ENCODE results near the gene EIF4G1.

The EIF4G1 gene

DNA sequence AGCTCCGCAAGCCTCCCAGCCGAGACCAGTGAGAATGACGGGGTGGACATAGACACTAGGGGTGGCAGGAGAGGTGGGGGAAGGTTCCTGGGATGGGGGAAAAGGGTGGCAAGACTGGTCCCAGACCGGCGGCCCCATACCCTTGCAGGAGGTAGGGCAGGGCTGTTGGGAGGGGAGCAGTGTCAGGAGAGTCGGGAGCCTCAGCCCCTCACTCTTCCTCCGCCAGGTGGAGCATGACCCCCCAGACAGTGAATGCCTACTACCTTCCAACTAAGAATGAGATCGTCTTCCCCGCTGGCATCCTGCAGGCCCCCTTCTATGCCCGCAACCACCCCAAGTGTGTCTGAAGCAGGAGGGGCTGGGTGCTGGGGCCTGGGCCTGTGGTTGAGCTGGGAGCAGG is 24.1 kb upstream of the EIF4G1 start:
- Histone ChIP-seq H3K4me3 (ENCODE audit: low read length) (no peak overlapping the region), H3K27me3 (ENCODE audit: control insufficient read depth, insufficient read depth, low read length) (no peaks in the 10 kb centered on the region), H3K36me3 (ENCODE audit: control insufficient read depth, low read depth, low read length) (no peaks in the 10 kb centered on the region), H3K4me1 (ENCODE audit: control insufficient read depth, low read depth, low read length) (no peaks in the 10 kb centered on the region), H3K27ac (ENCODE audit: low read length) (no peak overlapping the region), H3K9ac (ENCODE audit: low read length) (no peak overlapping the region), H3K9me3 (ENCODE audit: control insufficient read depth, low read depth, low read length) (no peaks in the 10 kb centered on the region)

DNA sequence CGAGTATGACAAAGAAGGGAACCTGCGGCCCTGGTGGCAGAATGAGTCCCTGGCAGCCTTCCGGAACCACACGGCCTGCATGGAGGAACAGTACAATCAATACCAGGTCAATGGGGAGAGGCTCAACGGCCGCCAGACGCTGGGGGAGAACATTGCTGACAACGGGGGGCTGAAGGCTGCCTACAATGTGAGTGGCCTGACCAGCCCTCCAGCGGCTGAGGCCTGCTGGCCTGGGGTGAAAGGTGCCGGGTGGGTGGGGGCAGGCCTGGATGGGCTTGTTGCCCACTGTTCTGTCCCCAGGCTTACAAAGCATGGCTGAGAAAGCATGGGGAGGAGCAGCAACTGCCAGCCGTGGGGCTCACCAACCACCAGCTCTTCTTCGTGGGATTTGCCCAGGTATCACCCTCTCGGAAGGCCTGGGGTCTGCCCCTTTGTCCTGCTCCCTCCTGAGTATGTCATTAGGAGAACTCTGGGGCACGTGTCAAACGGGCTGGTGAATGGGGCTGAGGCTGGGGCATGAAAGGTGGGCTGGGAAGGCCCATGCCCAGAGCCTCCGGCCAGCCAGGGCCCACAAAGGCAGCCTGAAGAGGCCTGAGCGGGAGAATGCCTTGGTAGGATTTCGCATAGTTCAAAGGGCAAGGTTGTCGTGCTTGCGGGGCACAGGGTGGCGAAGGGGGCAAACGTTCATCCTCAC is 23.2 kb upstream of the EIF4G1 start:
- H3K4me3 ChIP-seq (ENCODE audit: low read length) = no peak overlapping the region
- no peaks in the 10 kb centered on the region for H3K9me3 ChIP-seq (ENCODE audit: control insufficient read depth, low read depth, low read length)
- no peaks in the 10 kb centered on the region for H3K4me1 ChIP-seq (ENCODE audit: control insufficient read depth, low read depth, low read length)
- H3K9ac ChIP-seq (ENCODE audit: low read length) = no peak overlapping the region
- H3K36me3 ChIP-seq (ENCODE audit: control insufficient read depth, low read depth, low read length) = no peaks in the 10 kb centered on the region
- H3K27ac ChIP-seq (ENCODE audit: low read length) = no peak overlapping the region
- no peaks in the 10 kb centered on the region for H3K27me3 ChIP-seq (ENCODE audit: control insufficient read depth, insufficient read depth, low read length)

DNA sequence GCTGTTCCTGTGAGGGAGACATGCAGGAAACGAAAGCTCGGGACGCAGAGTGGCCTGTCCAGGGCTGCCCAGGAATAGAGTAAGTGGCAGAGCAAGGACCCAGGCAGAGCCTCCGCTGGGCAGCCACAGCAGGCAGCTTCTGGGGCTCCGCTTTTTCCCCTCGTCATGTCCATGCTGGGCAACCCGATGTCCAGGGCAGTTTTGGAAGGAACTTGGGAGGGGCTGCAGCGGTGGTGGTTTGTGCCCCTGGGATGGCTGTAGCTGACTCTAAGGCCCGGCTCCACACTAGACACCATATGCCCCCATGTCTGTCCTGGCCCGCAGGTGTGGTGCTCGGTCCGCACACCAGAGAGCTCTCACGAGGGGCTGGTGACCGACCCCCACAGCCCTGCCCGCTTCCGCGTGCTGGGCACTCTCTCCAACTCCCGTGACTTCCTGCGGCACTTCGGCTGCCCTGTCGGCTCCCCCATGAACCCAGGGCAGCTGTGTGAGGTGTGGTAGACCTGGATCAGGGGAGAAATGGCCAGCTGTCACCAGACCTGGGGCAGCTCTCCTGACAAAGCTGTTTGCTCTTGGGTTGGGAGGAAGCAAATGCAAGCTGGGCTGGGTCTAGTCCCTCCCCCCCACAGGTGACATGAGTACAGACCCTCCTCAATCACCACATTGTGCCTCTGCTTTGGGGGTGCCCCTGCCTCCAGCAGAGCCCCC is 22.5 kb upstream of the EIF4G1 start:
- Histone ChIP-seq H3K27ac (ENCODE audit: low read length) (no peak overlapping the region), H3K4me3 (ENCODE audit: low read length) (no peak overlapping the region), H3K9ac (ENCODE audit: low read length) (no peak overlapping the region), H3K27me3 (ENCODE audit: control insufficient read depth, insufficient read depth, low read length) (no peaks in the 10 kb centered on the region), H3K36me3 (ENCODE audit: control insufficient read depth, low read depth, low read length) (no peaks in the 10 kb centered on the region), H3K4me1 (ENCODE audit: control insufficient read depth, low read depth, low read length) (no peaks in the 10 kb centered on the region), H3K9me3 (ENCODE audit: control insufficient read depth, low read depth, low read length) (no peaks in the 10 kb centered on the region)

DNA sequence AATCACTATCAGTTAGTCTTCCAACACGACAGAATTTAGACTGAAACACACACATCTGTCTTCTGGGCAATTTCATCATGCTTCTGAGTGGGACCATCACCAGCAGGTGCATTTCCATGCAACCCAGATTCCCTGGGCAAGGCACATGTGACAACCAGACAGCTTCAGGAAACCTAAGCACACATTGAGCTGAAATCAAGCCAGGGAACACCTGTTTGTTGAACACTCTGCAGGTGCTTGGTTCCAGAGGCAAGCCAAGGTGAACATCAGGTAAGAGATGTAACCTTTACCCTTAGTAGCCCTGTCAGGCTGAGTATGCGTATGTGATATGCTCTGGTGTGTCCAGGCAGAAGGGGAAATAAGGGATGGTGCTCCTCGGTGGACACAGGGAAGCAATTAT is 18.6 kb upstream of the EIF4G1 start:
- peaks cover 7% of the 10 kb centered on the region for H3K4me1 ChIP-seq (ENCODE audit: control insufficient read depth, low read depth, low read length)
- H3K9me3 ChIP-seq (ENCODE audit: control insufficient read depth, low read depth, low read length) = no peaks in the 10 kb centered on the region
- H3K4me3 ChIP-seq (ENCODE audit: low read length) = no peak overlapping the region
- H3K9ac ChIP-seq (ENCODE audit: low read length) = no peak overlapping the region
- peaks cover 6% of the 10 kb centered on the region for H3K36me3 ChIP-seq (ENCODE audit: control insufficient read depth, low read depth, low read length)
- no peak overlapping the region for H3K27ac ChIP-seq (ENCODE audit: low read length)
- no peaks in the 10 kb centered on the region for H3K27me3 ChIP-seq (ENCODE audit: control insufficient read depth, insufficient read depth, low read length)

DNA sequence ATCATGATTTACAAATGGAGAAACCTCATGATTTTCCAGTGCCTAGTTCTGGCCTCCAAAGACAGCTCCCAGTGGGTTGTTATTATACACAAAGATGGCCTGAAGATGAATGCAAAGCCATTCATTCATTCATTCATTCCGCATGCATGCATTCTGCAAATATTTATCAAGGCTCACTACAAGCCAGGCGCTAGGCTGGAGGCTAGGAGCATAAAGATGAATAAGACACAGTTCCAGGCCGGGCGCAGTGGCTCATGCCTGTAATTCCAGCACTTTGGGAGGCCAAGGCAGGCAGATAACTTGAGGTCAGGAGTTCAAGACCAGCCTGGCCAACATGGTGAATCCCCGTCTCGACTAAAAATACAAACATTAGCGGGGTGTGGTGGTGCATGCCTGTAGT is 17.8 kb upstream of the EIF4G1 start:
- Histone ChIP-seq H3K27ac (ENCODE audit: low read length) (no peak overlapping the region), H3K4me3 (ENCODE audit: low read length) (no peak overlapping the region), H3K4me1 (ENCODE audit: control insufficient read depth, low read depth, low read length) (peaks cover 7% of the 10 kb centered on the region), H3K9ac (ENCODE audit: low read length) (no peak overlapping the region), H3K27me3 (ENCODE audit: control insufficient read depth, insufficient read depth, low read length) (no peaks in the 10 kb centered on the region), H3K9me3 (ENCODE audit: control insufficient read depth, low read depth, low read length) (no peaks in the 10 kb centered on the region), H3K36me3 (ENCODE audit: control insufficient read depth, low read depth, low read length) (peaks cover 14% of the 10 kb centered on the region)

DNA sequence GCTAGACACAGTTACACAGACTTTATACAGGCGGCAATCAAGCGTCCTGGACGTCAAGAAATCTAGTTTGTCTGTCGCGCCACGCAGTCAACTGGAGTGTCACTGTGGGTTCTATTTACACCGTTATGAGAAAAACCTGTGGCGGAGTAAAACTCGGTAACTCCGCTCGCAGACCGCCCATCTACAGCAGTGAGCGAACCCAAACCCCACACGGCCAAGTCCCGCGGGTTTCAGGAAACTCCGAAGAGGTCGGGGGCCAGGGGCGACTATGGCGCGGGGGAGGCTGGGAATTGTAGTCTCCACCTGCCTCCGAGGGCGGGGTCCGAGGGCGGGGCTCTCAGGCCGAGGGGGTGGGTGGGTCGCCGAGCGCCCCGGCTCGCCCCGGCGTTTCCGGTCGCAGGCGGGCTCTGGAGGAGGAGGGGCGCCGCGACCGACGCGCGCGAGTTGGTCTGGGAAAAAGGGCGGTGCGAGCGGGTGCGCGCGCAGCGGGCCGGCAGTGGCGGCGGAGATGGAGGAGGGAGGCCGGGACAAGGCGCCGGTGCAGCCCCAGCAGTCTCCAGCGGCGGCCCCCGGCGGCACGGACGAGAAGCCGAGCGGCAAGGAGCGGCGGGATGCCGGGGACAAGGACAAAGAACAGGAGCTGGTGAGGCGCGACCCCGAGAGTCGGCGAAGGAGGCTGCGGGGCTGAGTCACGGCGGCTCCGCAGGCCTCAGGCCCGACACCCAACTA is 15.5 kb upstream of the EIF4G1 start, which contains the start of gene PSMD2:
Gene PSMD2, plus strand, starts transcription at position 483 of the 729 bp plus-strand sequence. Its CDS starts 26 bp downstream, at position 509.
- Histone ChIP-seq H3K36me3 (ENCODE audit: control insufficient read depth, low read depth, low read length) (peaks cover 37% of the 10 kb centered on the region), H3K27ac (ENCODE audit: low read length) (peak within 1 kb of the TSS; percentile 82), H3K27me3 (ENCODE audit: control insufficient read depth, insufficient read depth, low read length) (no peaks in the 10 kb centered on the region), H3K9me3 (ENCODE audit: control insufficient read depth, low read depth, low read length) (no peaks in the 10 kb centered on the region), H3K4me1 (ENCODE audit: control insufficient read depth, low read depth, low read length) (peaks cover 7% of the 10 kb centered on the region), H3K4me3 (ENCODE audit: low read length) (peak within 1 kb of the TSS; percentile 94), H3K9ac (ENCODE audit: low read length) (peak within 1 kb of the TSS; percentile 79)

DNA sequence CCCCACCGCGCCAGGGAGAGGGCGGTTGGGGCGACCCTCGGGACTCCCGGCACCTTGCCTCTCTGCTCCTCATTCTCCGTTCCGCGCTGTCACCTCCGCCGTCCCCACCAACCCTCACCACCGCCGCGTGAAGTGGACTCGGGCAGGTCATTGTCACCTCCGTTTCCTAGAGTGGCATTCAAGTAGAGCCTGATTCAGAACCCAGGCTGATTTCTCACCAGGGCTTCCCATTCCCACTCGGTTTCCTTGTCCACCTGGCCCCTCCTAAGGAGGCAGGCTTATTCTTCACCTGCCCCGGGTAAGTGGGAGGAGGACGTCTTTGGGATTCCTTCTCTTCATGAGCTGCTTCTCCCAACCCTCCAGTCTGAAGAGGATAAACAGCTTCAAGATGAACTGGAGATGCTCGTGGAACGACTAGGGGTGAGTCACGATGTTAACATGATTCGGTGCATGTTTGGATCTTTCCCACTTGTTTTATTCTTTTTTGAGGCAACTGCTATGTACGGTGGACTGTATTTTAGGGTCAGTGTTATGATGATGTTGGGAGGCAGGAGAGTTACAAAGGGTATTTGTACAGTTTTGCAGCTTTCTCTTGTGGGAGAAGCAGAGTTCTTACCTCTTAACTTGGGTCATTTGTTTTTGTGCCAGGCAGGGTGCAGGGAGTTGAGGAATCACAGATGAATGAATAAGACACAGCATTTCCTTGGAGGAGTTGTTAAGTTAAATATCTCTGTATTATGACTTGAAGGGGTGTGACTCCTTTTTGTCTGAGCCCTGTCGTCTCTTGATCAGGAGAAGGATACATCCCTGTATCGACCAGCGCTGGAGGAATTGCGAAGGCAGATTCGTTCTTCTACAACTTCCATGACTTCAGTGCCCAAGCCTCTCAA is 14.7 kb upstream of the EIF4G1 start:
- Histone ChIP-seq H3K27ac (ENCODE audit: low read length) (peak overlapping the region; percentile 30), H3K27me3 (ENCODE audit: control insufficient read depth, insufficient read depth, low read length) (no peaks in the 10 kb centered on the region), H3K36me3 (ENCODE audit: control insufficient read depth, low read depth, low read length) (peaks cover 45% of the 10 kb centered on the region), H3K9me3 (ENCODE audit: control insufficient read depth, low read depth, low read length) (no peaks in the 10 kb centered on the region), H3K9ac (ENCODE audit: low read length) (peak overlapping the region; percentile 79), H3K4me3 (ENCODE audit: low read length) (peak overlapping the region; percentile 94), H3K4me1 (ENCODE audit: control insufficient read depth, low read depth, low read length) (peaks cover 7% of the 10 kb centered on the region)

DNA sequence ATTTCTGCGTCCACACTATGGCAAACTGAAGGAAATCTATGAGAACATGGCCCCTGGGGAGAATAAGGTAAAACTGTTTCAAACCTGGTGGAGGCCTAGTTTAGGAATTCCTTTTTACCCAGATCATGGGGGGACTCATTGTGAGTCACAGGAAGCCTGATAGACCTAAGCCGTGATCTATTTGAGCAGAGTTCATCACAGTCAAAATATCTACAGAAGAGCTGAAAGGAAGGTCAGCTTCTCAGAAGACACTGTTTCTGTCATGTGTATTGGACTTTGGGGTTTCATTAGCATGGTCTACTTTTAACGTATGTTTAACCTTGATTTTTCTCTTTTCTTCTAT is 14.1 kb upstream of the EIF4G1 start:
- Histone ChIP-seq H3K4me3 (ENCODE audit: low read length) (peak overlapping the region; percentile 94), H3K9me3 (ENCODE audit: control insufficient read depth, low read depth, low read length) (no peaks in the 10 kb centered on the region), H3K36me3 (ENCODE audit: control insufficient read depth, low read depth, low read length) (peaks cover 51% of the 10 kb centered on the region), H3K9ac (ENCODE audit: low read length) (no peak overlapping the region), H3K4me1 (ENCODE audit: control insufficient read depth, low read depth, low read length) (peaks cover 7% of the 10 kb centered on the region), H3K27me3 (ENCODE audit: control insufficient read depth, insufficient read depth, low read length) (no peaks in the 10 kb centered on the region), H3K27ac (ENCODE audit: low read length) (no peak overlapping the region)

DNA sequence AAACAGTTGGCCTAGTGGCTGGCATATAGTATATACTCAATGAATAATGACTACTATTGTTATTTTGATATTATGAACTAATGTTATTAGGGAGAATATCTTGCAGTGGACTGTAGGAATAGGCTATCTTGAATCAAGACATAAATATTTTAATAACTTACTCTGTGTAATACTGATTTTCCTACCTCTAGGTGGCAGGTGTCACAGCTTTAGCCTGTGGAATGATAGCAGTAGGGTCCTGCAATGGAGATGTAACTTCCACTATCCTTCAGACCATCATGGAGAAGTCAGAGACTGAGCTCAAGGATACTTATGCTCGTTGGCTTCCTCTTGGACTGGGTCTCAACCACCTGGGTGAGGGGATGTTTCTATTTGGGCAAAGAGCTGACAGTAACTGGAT is 8.8 kb upstream of the EIF4G1 start:
- H3K4me1 ChIP-seq (ENCODE audit: control insufficient read depth, low read depth, low read length) = no peaks in the 10 kb centered on the region
- no peaks in the 10 kb centered on the region for H3K9me3 ChIP-seq (ENCODE audit: control insufficient read depth, low read depth, low read length)
- H3K4me3 ChIP-seq (ENCODE audit: low read length) = no peak overlapping the region
- H3K27ac ChIP-seq (ENCODE audit: low read length) = no peak overlapping the region
- no peak overlapping the region for H3K9ac ChIP-seq (ENCODE audit: low read length)
- H3K36me3 ChIP-seq (ENCODE audit: control insufficient read depth, low read depth, low read length) = peaks cover 85% of the 10 kb centered on the region
- H3K27me3 ChIP-seq (ENCODE audit: control insufficient read depth, insufficient read depth, low read length) = no peaks in the 10 kb centered on the region

DNA sequence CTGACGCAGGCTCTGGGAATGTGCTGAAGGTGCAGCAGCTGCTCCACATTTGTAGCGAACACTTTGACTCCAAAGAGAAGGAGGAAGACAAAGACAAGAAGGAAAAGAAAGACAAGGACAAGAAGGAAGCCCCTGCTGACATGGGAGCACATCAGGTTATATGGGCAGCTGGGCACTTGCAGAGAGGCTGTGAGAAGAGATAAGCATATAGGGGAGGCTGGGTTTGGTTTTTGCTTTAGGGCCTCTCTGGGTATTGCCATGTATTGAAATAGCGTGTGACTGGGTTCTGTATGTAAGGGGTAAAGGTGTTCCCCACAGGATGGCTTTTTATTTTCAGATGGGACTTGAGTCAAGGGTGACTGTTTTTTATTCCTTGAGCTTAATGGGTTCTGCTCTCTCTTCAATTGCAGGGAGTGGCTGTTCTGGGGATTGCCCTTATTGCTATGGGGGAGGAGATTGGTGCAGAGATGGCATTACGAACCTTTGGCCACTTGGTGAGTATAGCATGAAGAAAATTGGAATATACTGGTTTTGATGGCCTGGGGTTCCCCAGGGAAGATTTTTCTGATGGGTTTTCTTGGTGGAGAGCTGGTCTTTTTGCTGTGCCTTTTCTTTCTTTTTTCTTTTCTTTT is 7.9 kb upstream of the EIF4G1 start:
- peaks cover 77% of the 10 kb centered on the region for H3K36me3 ChIP-seq (ENCODE audit: control insufficient read depth, low read depth, low read length)
- no peaks in the 10 kb centered on the region for H3K27me3 ChIP-seq (ENCODE audit: control insufficient read depth, insufficient read depth, low read length)
- no peaks in the 10 kb centered on the region for H3K4me1 ChIP-seq (ENCODE audit: control insufficient read depth, low read depth, low read length)
- no peak overlapping the region for H3K4me3 ChIP-seq (ENCODE audit: low read length)
- H3K27ac ChIP-seq (ENCODE audit: low read length) = no peak overlapping the region
- no peaks in the 10 kb centered on the region for H3K9me3 ChIP-seq (ENCODE audit: control insufficient read depth, low read depth, low read length)
- no peak overlapping the region for H3K9ac ChIP-seq (ENCODE audit: low read length)

DNA sequence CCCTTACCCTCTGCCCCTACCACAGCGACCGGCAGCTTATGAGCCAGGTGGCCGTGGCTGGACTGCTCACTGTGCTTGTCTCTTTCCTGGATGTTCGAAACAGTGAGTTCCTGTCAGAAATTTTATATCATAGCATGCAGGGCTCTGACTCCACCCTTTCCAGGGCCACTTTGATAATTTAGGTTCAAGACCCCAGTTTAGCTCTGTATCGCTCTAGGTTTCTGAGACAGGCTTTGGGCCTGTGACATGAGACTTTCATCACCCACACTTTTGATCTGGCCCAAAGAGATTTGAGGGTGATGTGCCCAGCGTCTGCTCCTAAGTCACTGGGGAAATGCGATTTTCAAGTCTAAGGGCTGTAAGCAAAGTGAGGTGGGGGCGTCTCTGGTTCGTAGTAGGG is 6.5 kb upstream of the EIF4G1 start:
- no peak overlapping the region for H3K27ac ChIP-seq (ENCODE audit: low read length)
- peaks cover 62% of the 10 kb centered on the region for H3K36me3 ChIP-seq (ENCODE audit: control insufficient read depth, low read depth, low read length)
- no peaks in the 10 kb centered on the region for H3K27me3 ChIP-seq (ENCODE audit: control insufficient read depth, insufficient read depth, low read length)
- H3K9ac ChIP-seq (ENCODE audit: low read length) = no peak overlapping the region
- no peaks in the 10 kb centered on the region for H3K9me3 ChIP-seq (ENCODE audit: control insufficient read depth, low read depth, low read length)
- H3K4me3 ChIP-seq (ENCODE audit: low read length) = no peak overlapping the region
- no peaks in the 10 kb centered on the region for H3K4me1 ChIP-seq (ENCODE audit: control insufficient read depth, low read depth, low read length)

Data from iPS-18a (cell line).